ENCODE data around the gene UNC13B. TPM values are rescaled to one million over a fixed set of nuclear protein-coding genes. Genes with fewer than 3 reads are reported as not detected.

The UNC13B gene
- total and polyA plus RNA-seq, 2 experiments from 2014 or later = 16.3 to 43.7 TPM

- Histone ChIP-seq H3K4me3 (no peak overlapping the region), H3K27ac (no peak overlapping the region), H3K9me3 (ENCODE audit: low read depth) (no peaks in the 10 kb centered on the region), H3K4me1 (ENCODE audit: low read depth) (no peaks in the 10 kb centered on the region), H3K36me3 (peaks cover 20% of the 10 kb centered on the region), H3K27me3 (no peaks in the 10 kb centered on the region)
- no peak for DNase-seq (ENCODE audit: low read depth in 1 of 2, low spot score in 1 of 2)
- TF ChIP-seq CTCF (IDR thresholded peaks at IDR 0.05; ENCODE audit: low read depth, low read length) = no peak
These were observed 233.4 kb downstream of the UNC13B start for GRCh38 chr9:35395076-35395705.

GRCh38 chr9:35395706-35396101, 233.9 kb downstream of the UNC13B start:
- no peaks in the 10 kb centered on the region for H3K4me1 ChIP-seq (ENCODE audit: low read depth)

GRCh38 chr9:35396560-35397215, 234.9 kb downstream of the UNC13B start:
- DNase-seq (ENCODE audit: low read depth in 1 of 2, low spot score in 1 of 2) = no peak
- Histone ChIP-seq H3K4me1 (ENCODE audit: low read depth) (no peaks in the 10 kb centered on the region), H3K9me3 (ENCODE audit: low read depth) (no peaks in the 10 kb centered on the region), H3K36me3 (peaks cover 24% of the 10 kb centered on the region), H3K4me3 (no peak overlapping the region), H3K27me3 (no peaks in the 10 kb centered on the region), H3K27ac (no peak overlapping the region)
- no peak for TF ChIP-seq CTCF (IDR thresholded peaks at IDR 0.05; ENCODE audit: low read depth, low read length)

More at GRCh38 chr9:35395706-35396101, 233.9 kb downstream of the UNC13B start:
- Histone ChIP-seq H3K4me3 (no peak overlapping the region), H3K27me3 (no peaks in the 10 kb centered on the region), H3K36me3 (peaks cover 24% of the 10 kb centered on the region), H3K9me3 (ENCODE audit: low read depth) (no peaks in the 10 kb centered on the region), H3K27ac (no peak overlapping the region)
- no peak for DNase-seq (ENCODE audit: low read depth in 1 of 2, low spot score in 1 of 2)
- no peak for TF ChIP-seq CTCF (IDR thresholded peaks at IDR 0.05; ENCODE audit: low read depth, low read length)

- no peaks in the 10 kb centered on the region for H3K9me3 ChIP-seq (ENCODE audit: low read depth)
- H3K27me3 ChIP-seq = no peaks in the 10 kb centered on the region
- no peak overlapping the region for H3K27ac ChIP-seq
- H3K36me3 ChIP-seq = peaks cover 24% of the 10 kb centered on the region
- no peaks in the 10 kb centered on the region for H3K4me1 ChIP-seq (ENCODE audit: low read depth)
- DNase-seq (ENCODE audit: low read depth in 1 of 2, low spot score in 1 of 2) = no peak
- TF ChIP-seq CTCF (IDR thresholded peaks at IDR 0.05; ENCODE audit: low read depth, low read length) = no peak
- no peak overlapping the region for H3K4me3 ChIP-seq
These were observed 235.4 kb downstream of the UNC13B start for GRCh38 chr9:35397216-35397698.

GRCh38 chr9:35397923-35398322, 236.1 kb downstream of the UNC13B start:
- no peaks in the 10 kb centered on the region for H3K4me1 ChIP-seq (ENCODE audit: low read depth)
- no peak for TF ChIP-seq CTCF (IDR thresholded peaks at IDR 0.05; ENCODE audit: low read depth, low read length)
- no peak overlapping the region for H3K27ac ChIP-seq
- no peak for DNase-seq (ENCODE audit: low read depth in 1 of 2, low spot score in 1 of 2)
- no peaks in the 10 kb centered on the region for H3K27me3 ChIP-seq
- no peak overlapping the region for H3K4me3 ChIP-seq
- peaks cover 24% of the 10 kb centered on the region for H3K36me3 ChIP-seq
- H3K9me3 ChIP-seq (ENCODE audit: low read depth) = no peaks in the 10 kb centered on the region

Measured in cardiac muscle cell (in vitro differentiated cells and primary cell).